KG1 (cell line): Measurements from ENCODE around the gene DPP10.

ENCODE experiments used
- DNase-seq: peaks from one replicate; lab custom pipeline; 2025; lab: John Stamatoyannopoulos, UW

DPP10 gene

DNA sequence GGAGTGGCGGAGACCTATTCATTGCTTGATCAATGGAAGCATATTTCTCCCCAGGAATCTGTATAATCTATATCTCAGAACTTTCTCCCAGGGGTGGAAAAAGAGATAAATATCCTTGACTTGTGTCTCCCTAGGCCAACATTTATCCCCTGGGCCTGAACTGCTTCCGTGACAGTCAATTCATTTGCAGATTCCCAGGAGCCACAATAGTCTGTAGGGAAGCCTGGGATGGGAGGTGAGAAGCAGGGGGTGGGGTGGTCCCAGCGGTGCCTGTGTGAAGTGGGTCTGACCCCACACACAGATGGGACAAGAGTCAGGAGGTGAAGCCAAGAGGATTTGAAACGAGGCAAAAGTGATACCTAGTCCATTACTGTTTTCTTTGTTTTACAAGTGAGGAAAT, 166.8 kb downstream of the DPP10 start:
- DNase-seq = no peak

DNA sequence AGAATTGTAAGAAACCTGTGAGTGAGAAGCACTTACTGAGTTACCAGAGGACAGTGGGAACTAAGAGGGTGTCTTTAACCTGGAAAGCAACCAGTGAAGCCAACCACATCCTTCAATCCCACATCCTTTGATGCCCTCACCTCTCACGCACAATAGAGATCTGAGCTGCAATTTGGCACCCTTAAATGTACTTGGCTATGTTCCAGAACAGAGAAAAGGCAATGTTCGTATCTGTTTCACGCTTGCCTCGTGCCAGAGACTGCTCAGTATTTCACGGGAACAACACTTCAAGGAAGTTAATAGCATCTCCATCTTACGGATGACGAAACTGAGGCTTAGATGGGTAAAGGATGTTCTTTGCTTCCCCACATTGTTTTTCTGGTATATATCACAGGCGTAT, 167.4 kb downstream of the DPP10 start:
- no peak for DNase-seq

DNA sequence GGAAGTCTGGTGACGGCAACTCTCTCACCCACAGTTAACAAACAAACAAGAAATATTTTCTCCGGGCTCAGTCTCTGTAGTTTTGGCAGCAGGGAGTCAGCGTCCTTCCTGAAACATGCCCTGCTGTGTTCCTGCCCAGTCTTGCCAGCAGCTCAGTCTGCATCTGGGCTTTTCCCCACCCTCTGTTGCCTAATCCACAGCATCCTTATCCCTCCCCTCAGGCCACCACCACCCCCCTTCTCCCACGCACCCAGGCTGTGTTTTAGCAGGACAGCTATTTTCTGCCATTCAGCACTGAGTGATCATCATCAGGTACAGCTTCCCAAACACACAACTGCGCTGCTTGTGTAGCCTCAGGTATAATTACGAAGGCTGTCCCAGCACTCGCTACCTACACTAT, 168.2 kb downstream of the DPP10 start:
- no peak for DNase-seq

DNA sequence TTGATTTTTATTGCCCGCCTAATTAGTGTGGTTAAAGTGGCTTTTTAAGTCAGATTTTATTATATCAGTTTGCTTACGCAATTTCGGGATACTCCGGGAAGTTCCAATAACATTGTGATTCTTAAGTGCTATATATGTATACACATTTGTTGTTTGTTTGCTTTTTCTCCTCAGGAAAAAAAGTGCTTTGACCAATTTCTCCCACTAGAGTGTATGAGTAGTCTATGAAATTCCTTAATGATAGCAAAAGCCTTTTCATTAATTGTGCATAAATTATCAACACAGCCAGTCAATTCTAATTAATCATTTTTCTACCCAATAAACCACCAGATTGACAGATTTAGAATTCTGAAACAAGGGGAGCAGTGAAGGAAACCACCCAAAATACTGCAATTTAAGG, 172.2 kb downstream of the DPP10 start:
- no peak for DNase-seq

DNA sequence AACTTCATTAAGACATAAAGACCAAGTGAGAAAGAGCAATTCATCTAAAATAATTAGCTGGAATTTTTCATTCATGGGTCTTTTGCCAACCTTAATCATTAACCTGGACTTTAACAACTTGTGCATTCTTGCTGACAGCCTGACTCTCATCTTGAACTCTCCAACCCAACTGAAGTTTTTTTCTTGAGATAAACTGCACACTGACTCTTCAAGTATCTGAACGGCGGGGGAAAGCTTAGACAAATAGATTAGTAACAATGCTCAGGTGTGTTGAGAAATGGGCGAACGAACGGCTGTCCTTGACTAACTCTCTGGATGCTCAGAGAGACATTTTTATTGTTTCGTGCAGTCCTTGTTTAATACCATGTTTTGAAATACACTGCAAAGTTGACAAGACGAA, 186.0 kb downstream of the DPP10 start:
- no peak for DNase-seq

GRCh38 chr2:114631146-114631545, 188.7 kb downstream of the DPP10 start:
- no peak for DNase-seq

DNA sequence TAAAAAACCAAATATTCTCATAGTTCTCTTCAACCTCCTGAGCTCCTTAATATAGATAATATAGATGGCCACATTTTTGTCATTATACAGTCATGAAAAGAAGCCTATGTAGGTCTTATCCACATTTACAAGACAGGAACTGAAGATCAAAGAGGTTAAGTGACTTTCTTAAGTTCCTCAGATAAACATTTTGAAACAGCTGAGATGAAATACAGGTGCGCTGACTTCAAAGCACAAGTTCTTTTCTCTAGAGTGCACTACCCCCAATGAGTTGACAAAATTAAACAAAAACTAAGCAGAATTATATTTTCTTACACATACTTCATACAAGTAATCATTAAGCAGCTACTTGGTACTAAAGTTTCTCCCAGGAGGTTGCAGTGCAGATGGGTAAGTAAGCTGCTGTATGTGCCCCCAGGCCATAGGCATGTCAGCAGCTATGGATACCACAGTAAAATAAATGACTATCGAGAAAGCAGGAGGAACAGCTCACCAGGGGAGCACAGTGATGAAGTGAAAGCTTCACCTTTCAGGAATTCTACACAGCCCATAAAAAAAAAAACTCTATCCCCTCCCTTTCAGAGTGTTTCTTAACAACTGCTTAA, 199.8 kb downstream of the DPP10 start:
- no peak for DNase-seq

- DNase-seq = no peak
Measured at GRCh38 chr2:114642988-114643553, 200.6 kb downstream of the DPP10 start.

GRCh38 chr2:114651933-114652332, 209.5 kb downstream of the DPP10 start:
- DNase-seq = no peak

GRCh38 chr2:114659880-114660279, 217.4 kb downstream of the DPP10 start:
- DNase-seq = peak; percentile 58

GRCh38 chr2:114661971-114662939, 219.8 kb downstream of the DPP10 start:
- DNase-seq = no peak

- no peak for DNase-seq
Measured at GRCh38 chr2:114668415-114668814, 226.0 kb downstream of the DPP10 start.

GRCh38 chr2:114683251-114683650, 240.8 kb downstream of the DPP10 start:
- no peak for DNase-seq

GRCh38 chr2:114684403-114684802, 242.0 kb downstream of the DPP10 start:
- DNase-seq = no peak

DNA sequence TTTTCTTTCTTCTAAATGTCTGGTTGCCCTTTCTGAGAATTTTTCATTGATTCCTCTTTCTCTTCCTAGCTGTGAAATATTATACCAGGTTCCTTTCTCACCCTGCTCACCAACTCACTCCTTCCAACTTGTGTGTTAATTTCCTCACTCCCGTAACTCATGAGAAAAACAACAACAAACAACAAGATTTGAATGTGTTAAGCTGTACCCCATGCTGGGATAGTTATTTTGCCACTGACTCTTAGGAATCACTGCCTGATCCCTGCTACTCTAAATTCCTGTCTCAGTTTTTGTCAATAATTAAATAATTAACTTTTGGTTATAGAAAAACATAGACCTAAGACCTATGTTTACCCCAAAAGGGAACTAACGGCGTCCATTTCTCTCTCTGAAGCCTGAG, 242.7 kb downstream of the DPP10 start:
- no peak for DNase-seq

GRCh38 chr2:114688241-114688640, 245.8 kb downstream of the DPP10 start:
- no peak for DNase-seq

- DNase-seq = no peak
Measured at GRCh38 chr2:114698520-114698919, 256.1 kb downstream of the DPP10 start.

- DNase-seq = no peak
Measured at GRCh38 chr2:114699423-114699944, 257.0 kb downstream of the DPP10 start.

- no peak for DNase-seq
Measured at GRCh38 chr2:114700440-114700839, 258.0 kb downstream of the DPP10 start.

DNA sequence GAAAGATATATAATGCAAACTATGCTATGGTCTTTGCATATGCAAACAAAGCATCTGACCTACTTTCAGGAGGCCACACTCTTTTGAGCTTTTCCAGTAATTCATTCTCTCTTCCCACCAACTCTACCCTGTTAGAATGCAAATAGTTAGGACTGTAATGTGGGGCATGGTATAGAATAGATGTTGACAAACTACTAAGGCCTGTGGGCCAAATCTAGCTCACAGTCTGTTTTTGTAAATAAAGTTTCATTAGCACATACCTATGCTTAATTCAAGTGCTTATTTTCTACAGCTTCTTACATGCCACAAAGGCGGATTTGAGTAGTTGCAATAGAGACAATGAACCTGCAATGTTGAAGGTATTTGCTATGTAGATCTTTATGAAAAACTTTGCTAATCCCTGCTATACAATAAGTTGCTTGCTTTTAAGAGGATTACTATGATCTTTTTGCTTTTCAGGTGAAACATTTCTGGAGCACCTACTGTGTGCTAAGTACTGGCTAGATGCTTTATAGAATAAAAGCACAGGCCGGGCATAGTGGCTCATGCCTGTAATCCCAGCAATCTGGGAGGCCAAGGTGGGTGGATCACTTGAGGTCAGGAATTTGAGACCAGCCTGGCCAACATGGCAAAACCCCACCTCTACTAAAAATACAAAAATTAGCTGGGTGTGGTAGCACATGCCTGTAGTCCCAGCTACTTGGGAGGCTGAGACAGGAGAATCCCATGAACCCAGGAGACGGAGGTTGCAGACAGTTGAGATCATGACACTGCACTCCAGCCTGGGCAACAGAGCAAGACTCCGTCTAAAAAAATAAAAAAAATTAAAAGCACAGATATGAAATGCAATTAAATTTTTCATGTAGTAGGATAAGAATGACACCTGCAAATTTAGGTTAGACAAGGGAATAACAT, 267.8 kb downstream of the DPP10 start:
- DNase-seq = no peak

DNA sequence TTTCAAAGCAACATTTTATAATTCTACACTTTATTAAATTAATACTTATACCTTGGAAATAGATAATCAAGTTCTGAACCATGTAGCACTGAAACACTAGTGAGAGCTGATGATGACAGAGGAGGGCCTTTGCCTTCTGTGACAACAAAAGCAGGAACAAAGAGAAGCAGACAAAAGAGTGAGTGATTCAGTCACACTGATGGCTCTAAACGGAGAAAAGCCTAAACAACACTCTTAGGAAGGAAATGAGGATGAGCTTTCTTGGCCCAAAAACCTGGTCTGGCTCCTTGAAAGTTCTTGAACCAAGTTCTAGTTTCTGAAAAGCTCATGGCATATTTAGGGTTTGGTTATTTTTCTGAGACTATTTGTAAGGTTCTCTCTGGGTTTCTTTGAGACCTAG, 271.9 kb downstream of the DPP10 start:
- no peak for DNase-seq

DNA sequence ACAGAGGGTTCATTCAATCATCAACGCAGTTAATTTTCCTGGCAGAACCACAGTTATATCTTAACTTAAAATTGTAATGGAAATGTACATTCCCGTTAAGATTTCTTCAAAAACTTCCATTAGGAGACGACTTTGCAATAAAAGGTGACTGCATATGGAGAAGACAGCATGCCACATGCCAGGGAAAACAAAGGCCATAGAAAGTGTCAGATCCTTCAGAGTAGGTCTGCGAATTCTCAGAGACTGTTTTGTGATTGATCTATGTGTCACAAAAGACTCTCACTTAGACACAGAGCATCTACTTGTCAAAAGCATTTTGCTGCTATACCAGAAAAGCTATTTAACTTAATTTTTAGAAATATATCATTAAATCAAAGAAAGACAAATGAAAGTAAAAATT, 274.6 kb downstream of the DPP10 start:
- no peak for DNase-seq
